PFSK-1 (cell line): ENCODE data around the gene CCR7.
A peak's percentile ranks its signal among the peaks of the same experiment; 100 is the strongest.

Source experiments
- FOXP2 ChIP-seq: optimal IDR thresholded peaks from 2 replicates; pipeline ENCODE3; 2011; ENCODE audit warnings: borderline replicate concordance, control low read depth, inconsistent platforms; ENCODE audit not compliant: insufficient read depth; ENCODE audit errors: extremely low read length, extremely low read depth
- POLR2AphosphoS5 ChIP-seq: IDR thresholded peaks from 2 replicates; pipeline ENCODE4 v1.6.1; 2012; ENCODE audit warnings: low read depth, mild to moderate bottlenecking, control low read depth, low read length, moderate library complexity
- REST ChIP-seq, 2 experiments: IDR thresholded peaks; 2 replicates each; pipeline versions ENCODE4 v1.6.1 to v1.8.0; 2011 to 2012; ENCODE audit warnings: low read depth in 2 of 2, low read length in 2 of 2, control low read depth in 1 of 2, inconsistent platforms in 1 of 2, mild to moderate bottlenecking in 1 of 2, moderate library complexity in 1 of 2; ENCODE audit not compliant: insufficient read depth in 1 of 2
- SIN3A ChIP-seq: IDR thresholded peaks from 2 replicates; pipeline ENCODE4 v1.6.1; 2012; ENCODE audit warnings: mild to moderate bottlenecking, low read length, moderate library complexity, borderline replicate concordance; ENCODE audit not compliant: insufficient read depth
- TAF1 ChIP-seq: IDR thresholded peaks from 2 replicates; pipeline ENCODE4 v1.6.1; 2012; ENCODE audit warnings: low read length, control low read depth, borderline replicate concordance; ENCODE audit not compliant: insufficient read depth

The CCR7 gene

GRCh38 chr17:40516581-40517285 is 48.5 kb downstream of the CCR7 start:
- no peak; a peak in 1 of 4 replicates for TF ChIP-seq REST (IDR thresholded peaks at IDR 0.05; ENCODE audit: insufficient read depth in 1 of 2, low read depth in 2 of 2, low read length in 2 of 2)
- TF ChIP-seq FOXP2, result peak; percentile 20
- no peak for TF ChIP-seq TAF1

- TF ChIP-seq FOXP2 (no peak), SIN3A (no peak; the same call in 1 of the 2 replicates), TAF1 (no peak), POLR2AphosphoS5 (no peak), REST (IDR thresholded peaks at IDR 0.05; ENCODE audit: insufficient read depth in 1 of 2, low read depth in 2 of 2, low read length in 2 of 2) (no peak)
Observed at GRCh38 chr17:40515491-40516041, 49.7 kb downstream of the CCR7 start.

GRCh38 chr17:40515011-40515410 is 50.3 kb downstream of the CCR7 start:
- TF ChIP-seq TAF1 (no peak), SIN3A (no peak), FOXP2 (no peak), REST (IDR thresholded peaks at IDR 0.05; ENCODE audit: insufficient read depth in 1 of 2, low read depth in 2 of 2, low read length in 2 of 2) (no peak), POLR2AphosphoS5 (no peak)

- TF ChIP-seq POLR2AphosphoS5 (no peak), REST (IDR thresholded peaks at IDR 0.05; ENCODE audit: insufficient read depth in 1 of 2, low read depth in 2 of 2, low read length in 2 of 2) (no peak), FOXP2 (no peak), TAF1 (no peak), SIN3A (no peak)
Observed at GRCh38 chr17:40514013-40514875, 51.0 kb downstream of the CCR7 start.
